ENCODE measurements around the gene QPRT.
"Not testable (repeated sequence)": the region's sequence is repeated elsewhere in the genome, so short reads cannot be mapped to it uniquely, and the experiment has no call there.

The QPRT gene

DNA sequence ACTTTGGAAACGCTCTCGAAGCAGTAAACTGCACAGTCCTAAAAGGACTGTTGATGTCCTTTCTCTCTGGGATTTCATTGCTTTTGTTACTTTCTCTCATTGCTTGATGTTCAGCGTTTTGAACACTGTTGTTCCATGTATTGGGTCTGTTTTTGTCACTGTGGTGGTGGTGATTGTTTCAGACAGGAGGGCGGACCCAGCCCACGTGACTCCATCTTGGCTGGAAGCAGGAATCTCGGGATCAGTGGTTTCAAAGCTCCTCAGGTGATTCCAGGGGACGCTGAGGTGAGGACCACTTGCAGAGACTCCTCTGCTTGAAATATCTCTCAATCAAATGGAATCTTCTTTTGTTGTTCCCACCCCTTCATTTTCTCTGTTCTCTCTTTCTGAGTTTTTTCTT, 48.5 kb downstream of the QPRT start:
- H3K27ac ChIP-seq (ENCODE audit: low read depth, low read length) = no peak overlapping the region
- H3K9me2 ChIP-seq (replicated peaks; ENCODE audit: control insufficient read depth, low read length) = no peaks in the 10 kb centered on the region
- H3F3A ChIP-seq (ENCODE audit: control insufficient read depth, insufficient read depth) = peaks cover 21% of the 10 kb centered on the region
- no peaks in the 10 kb centered on the region for H3K9me3 ChIP-seq (ENCODE audit: control insufficient read depth, insufficient read depth, low read length)
- no peaks in the 10 kb centered on the region for H3K27me3 ChIP-seq (ENCODE audit: control insufficient read depth, low read length)
- H3K4me3 ChIP-seq (ENCODE audit: low read length) = no peak overlapping the region
- H3K79me2 ChIP-seq (ENCODE audit: control insufficient read depth, low read length) = no peaks in the 10 kb centered on the region
- TF ChIP-seq, protein P1, sequence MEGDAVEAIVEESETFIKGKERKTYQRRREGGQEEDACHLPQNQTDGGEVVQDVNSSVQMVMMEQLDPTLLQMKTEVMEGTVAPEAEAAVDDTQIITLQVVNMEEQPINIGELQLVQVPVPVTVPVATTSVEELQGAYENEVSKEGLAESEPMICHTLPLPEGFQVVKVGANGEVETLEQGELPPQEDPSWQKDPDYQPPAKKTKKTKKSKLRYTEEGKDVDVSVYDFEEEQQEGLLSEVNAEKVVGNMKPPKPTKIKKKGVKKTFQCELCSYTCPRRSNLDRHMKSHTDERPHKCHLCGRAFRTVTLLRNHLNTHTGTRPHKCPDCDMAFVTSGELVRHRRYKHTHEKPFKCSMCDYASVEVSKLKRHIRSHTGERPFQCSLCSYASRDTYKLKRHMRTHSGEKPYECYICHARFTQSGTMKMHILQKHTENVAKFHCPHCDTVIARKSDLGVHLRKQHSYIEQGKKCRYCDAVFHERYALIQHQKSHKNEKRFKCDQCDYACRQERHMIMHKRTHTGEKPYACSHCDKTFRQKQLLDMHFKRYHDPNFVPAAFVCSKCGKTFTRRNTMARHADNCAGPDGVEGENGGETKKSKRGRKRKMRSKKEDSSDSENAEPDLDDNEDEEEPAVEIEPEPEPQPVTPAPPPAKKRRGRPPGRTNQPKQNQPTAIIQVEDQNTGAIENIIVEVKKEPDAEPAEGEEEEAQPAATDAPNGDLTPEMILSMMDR (IDR thresholded peaks at IDR 0.05; ENCODE audit: low read depth, low read length, poor library complexity, severe bottlenecking) = no peak
- TF ChIP-seq EZH2phosphoT487 (IDR thresholded peaks at IDR 0.05; ENCODE audit: borderline replicate concordance, low read length) = no peak
- H4K20me1 ChIP-seq (ENCODE audit: control insufficient read depth, insufficient read depth, low read depth, low read length) = no peaks in the 10 kb centered on the region
- no peaks in the 10 kb centered on the region for H3K36me3 ChIP-seq (ENCODE audit: control insufficient read depth, low read length)
- peaks cover 35% of the 10 kb centered on the region for H3K4me1 ChIP-seq (ENCODE audit: control insufficient read depth, low read length)
- no peak overlapping the region for H3K4me2 ChIP-seq (ENCODE audit: low read length)

DNA sequence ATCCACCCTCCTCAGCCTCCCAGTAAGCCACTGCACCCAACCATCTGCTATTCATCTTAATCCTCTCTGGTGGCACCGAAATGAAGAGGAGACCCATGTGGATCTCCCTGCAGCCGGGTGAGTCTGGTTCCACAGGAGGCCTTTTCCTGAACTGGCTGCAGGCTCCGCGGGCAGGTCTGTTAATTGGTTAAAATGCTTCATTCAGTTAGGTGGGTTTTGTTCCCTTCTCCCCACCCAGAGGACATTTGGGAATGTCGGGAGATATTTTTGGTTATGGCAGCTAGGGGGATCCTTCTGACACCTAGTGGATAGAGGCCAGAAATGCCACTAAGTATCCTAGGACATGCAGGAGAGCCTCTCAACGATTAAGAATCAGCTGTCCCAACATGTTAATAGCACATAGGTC, 50.1 kb downstream of the QPRT start:
- Histone ChIP-seq H3K79me2 (ENCODE audit: control insufficient read depth, low read length) (no peaks in the 10 kb centered on the region), H3K4me2 (ENCODE audit: low read length) (no peak overlapping the region), H3F3A (ENCODE audit: control insufficient read depth, insufficient read depth) (peaks cover 21% of the 10 kb centered on the region), H3K4me1 (ENCODE audit: control insufficient read depth, low read length) (peaks cover 40% of the 10 kb centered on the region), H3K36me3 (ENCODE audit: control insufficient read depth, low read length) (no peaks in the 10 kb centered on the region), H3K9me2 (replicated peaks; ENCODE audit: control insufficient read depth, low read length) (no peaks in the 10 kb centered on the region), H3K4me3 (ENCODE audit: low read length) (no peak overlapping the region), H3K9me3 (ENCODE audit: control insufficient read depth, insufficient read depth, low read length) (no peaks in the 10 kb centered on the region), H3K27me3 (ENCODE audit: control insufficient read depth, low read length) (no peaks in the 10 kb centered on the region), H4K20me1 (ENCODE audit: control insufficient read depth, insufficient read depth, low read depth, low read length) (no peaks in the 10 kb centered on the region), H3K27ac (ENCODE audit: low read depth, low read length) (no peak overlapping the region)
- TF ChIP-seq, protein P1 (IDR thresholded peaks at IDR 0.05; ENCODE audit: low read depth, low read length, poor library complexity, severe bottlenecking) = peak; percentile 53
- no peak for TF ChIP-seq EZH2phosphoT487 (IDR thresholded peaks at IDR 0.05; ENCODE audit: borderline replicate concordance, low read length)

GRCh38 chr16:29730649-29731048, 51.7 kb downstream of the QPRT start:
- peaks cover 47% of the 10 kb centered on the region for H3K4me1 ChIP-seq (ENCODE audit: control insufficient read depth, low read length)
- H3K27me3 ChIP-seq (ENCODE audit: control insufficient read depth, low read length) = no peaks in the 10 kb centered on the region
- no peaks in the 10 kb centered on the region for H3K9me2 ChIP-seq (replicated peaks; ENCODE audit: control insufficient read depth, low read length)
- peak overlapping the region; percentile 97 for H3K4me2 ChIP-seq (ENCODE audit: low read length)
- no peaks in the 10 kb centered on the region for H3K9me3 ChIP-seq (ENCODE audit: control insufficient read depth, insufficient read depth, low read length)
- peaks cover 21% of the 10 kb centered on the region for H3F3A ChIP-seq (ENCODE audit: control insufficient read depth, insufficient read depth)
- H4K20me1 ChIP-seq (ENCODE audit: control insufficient read depth, insufficient read depth, low read depth, low read length) = no peaks in the 10 kb centered on the region
- no peaks in the 10 kb centered on the region for H3K36me3 ChIP-seq (ENCODE audit: control insufficient read depth, low read length)
- H3K79me2 ChIP-seq (ENCODE audit: control insufficient read depth, low read length) = no peaks in the 10 kb centered on the region
- peak overlapping the region; percentile 75 for H3K4me3 ChIP-seq (ENCODE audit: low read length)
- H3K27ac ChIP-seq (ENCODE audit: low read depth, low read length) = peak overlapping the region; percentile 93
- no peak for TF ChIP-seq EZH2phosphoT487 (IDR thresholded peaks at IDR 0.05; ENCODE audit: borderline replicate concordance, low read length)
- TF ChIP-seq, protein P1 (IDR thresholded peaks at IDR 0.05; ENCODE audit: low read depth, low read length, poor library complexity, severe bottlenecking) = no peak

DNA sequence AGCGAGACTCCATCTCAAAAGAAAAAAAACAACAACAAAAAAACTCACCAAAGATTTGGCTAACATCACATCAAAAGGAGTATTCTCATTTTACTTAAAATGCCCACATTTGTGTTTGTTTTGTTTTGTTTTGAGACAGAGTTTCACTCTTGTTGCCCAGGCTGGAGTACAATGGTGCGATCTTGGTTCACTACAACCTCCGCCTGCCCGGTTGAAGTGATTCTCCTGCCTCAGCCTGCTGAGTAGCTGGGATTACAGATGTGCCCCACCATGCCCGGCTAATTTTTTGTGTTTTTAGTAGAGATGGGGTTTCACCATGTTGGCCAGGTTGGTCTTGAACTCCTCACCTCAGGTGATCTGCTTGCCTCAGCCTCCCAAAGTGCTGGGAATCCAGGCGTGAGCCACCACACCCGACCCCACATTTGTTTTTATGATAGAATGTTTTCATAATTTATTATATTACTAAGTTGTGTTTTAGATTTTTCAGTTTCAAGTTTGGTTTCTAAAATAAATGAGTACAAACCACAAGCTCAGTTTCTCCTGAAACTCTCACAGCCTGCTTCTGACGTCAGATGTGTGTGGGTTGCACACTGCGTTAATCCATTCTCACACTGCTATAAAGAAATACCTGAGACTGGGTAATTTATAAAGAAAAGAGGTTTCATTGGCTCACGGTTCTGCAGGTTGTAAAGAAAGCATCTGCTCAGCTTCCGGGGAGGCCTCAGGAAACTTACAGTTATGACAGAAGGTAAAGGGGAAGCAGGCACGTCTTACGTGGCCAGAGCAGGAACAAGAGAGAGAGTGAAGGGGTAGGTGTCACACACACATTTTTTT, 53.0 kb downstream of the QPRT start:
- H3F3A ChIP-seq (ENCODE audit: control insufficient read depth, insufficient read depth) = peaks cover 21% of the 10 kb centered on the region

More for the DNA sequence above, 53.0 kb downstream of the QPRT start:
- not testable (repeated sequence) for H3K27me3 ChIP-seq (ENCODE audit: control insufficient read depth, low read length); H3K79me2 ChIP-seq (ENCODE audit: control insufficient read depth, low read length); H4K20me1 ChIP-seq (ENCODE audit: control insufficient read depth, insufficient read depth, low read depth, low read length); H3K9me2 ChIP-seq (replicated peaks; ENCODE audit: control insufficient read depth, low read length); H3K36me3 ChIP-seq (ENCODE audit: control insufficient read depth, low read length); H3K9me3 ChIP-seq (ENCODE audit: control insufficient read depth, insufficient read depth, low read length)
- Histone ChIP-seq H3K27ac (ENCODE audit: low read depth, low read length) (peak overlapping the region; percentile 93), H3K4me2 (ENCODE audit: low read length) (peak overlapping the region; percentile 97), H3K4me3 (ENCODE audit: low read length) (peak overlapping the region; percentile 75), H3K4me1 (ENCODE audit: control insufficient read depth, low read length) (peaks cover 47% of the 10 kb centered on the region)

Data from DOHH2 (cell line).